ENCODE results near the gene STARD13.

The STARD13 gene

GRCh38 chr13:33287142-33287882, 1.8 kb upstream of the STARD13 start:
- Histone ChIP-seq H3K36me3 (ENCODE audit: control insufficient read depth in 1 of 2, insufficient read depth in 2 of 2, low read length in 2 of 2) (no peaks in the 10 kb centered on the region), H3K4me1 (ENCODE audit: control insufficient read depth in 1 of 2, insufficient read depth in 2 of 2, low read length in 2 of 2) (peaks cover 6 to 10% of the 10 kb centered on the region in 2 donors), H3K27me3 (ENCODE audit: control insufficient read depth in 1 of 2, insufficient read depth in 2 of 2, low read length in 2 of 2) (no peaks in the 10 kb centered on the region), H3K27ac (ENCODE audit: low read depth, low read length) (no peak overlapping the region), H3K9ac (ENCODE audit: low read depth in 1 of 2, low read length in 2 of 2) (no peak overlapping the region), H3K9me3 (ENCODE audit: control insufficient read depth in 1 of 2, low read length in 2 of 2) (no peaks in the 10 kb centered on the region), H3K4me3 (ENCODE audit: low read depth in 1 of 2, low read length in 2 of 2) (no peak overlapping the region)

GRCh38 chr13:33286128-33286527, 573 bp upstream of the STARD13 start:
- H3K9ac ChIP-seq (ENCODE audit: low read depth in 1 of 2, low read length in 2 of 2) = peak overlapping the region; percentile 68 to 93
- no peaks in the 10 kb centered on the region for H3K36me3 ChIP-seq (ENCODE audit: control insufficient read depth in 1 of 2, insufficient read depth in 2 of 2, low read length in 2 of 2)
- H3K9me3 ChIP-seq (ENCODE audit: control insufficient read depth in 1 of 2, low read length in 2 of 2) = no peaks in the 10 kb centered on the region
- H3K4me1 ChIP-seq (ENCODE audit: control insufficient read depth in 1 of 2, insufficient read depth in 2 of 2, low read length in 2 of 2) = peaks cover 6 to 10% of the 10 kb centered on the region in 2 donors
- H3K4me3 ChIP-seq (ENCODE audit: low read depth in 1 of 2, low read length in 2 of 2) = peak overlapping the region; percentile 78 to 93
- H3K27me3 ChIP-seq (ENCODE audit: control insufficient read depth in 1 of 2, insufficient read depth in 2 of 2, low read length in 2 of 2) = no peaks in the 10 kb centered on the region
- peak overlapping the region; percentile 87 for H3K27ac ChIP-seq (ENCODE audit: low read depth, low read length)

GRCh38 chr13:33284916-33285315, 639 bp downstream of the STARD13 start:
- peaks cover 6 to 12% of the 10 kb centered on the region in 2 donors for H3K4me1 ChIP-seq (ENCODE audit: control insufficient read depth in 1 of 2, insufficient read depth in 2 of 2, low read length in 2 of 2)
- H3K27me3 ChIP-seq (ENCODE audit: control insufficient read depth in 1 of 2, insufficient read depth in 2 of 2, low read length in 2 of 2) = no peaks in the 10 kb centered on the region
- H3K36me3 ChIP-seq (ENCODE audit: control insufficient read depth in 1 of 2, insufficient read depth in 2 of 2, low read length in 2 of 2) = no peaks in the 10 kb centered on the region
- peak overlapping the region; percentile 87 for H3K27ac ChIP-seq (ENCODE audit: low read depth, low read length)
- H3K4me3 ChIP-seq (ENCODE audit: low read depth in 1 of 2, low read length in 2 of 2) = peak overlapping the region; percentile 78 to 93
- peak overlapping the region; percentile 68 to 93 for H3K9ac ChIP-seq (ENCODE audit: low read depth in 1 of 2, low read length in 2 of 2)
- no peaks in the 10 kb centered on the region for H3K9me3 ChIP-seq (ENCODE audit: control insufficient read depth in 1 of 2, low read length in 2 of 2)

GRCh38 chr13:33284031-33284430, 1.5 kb downstream of the STARD13 start:
- H3K4me3 ChIP-seq (ENCODE audit: low read depth in 1 of 2, low read length in 2 of 2) = peak overlapping the region; percentile 24 to 78
- no peaks in the 10 kb centered on the region for H3K9me3 ChIP-seq (ENCODE audit: control insufficient read depth in 1 of 2, low read length in 2 of 2)
- H3K36me3 ChIP-seq (ENCODE audit: control insufficient read depth in 1 of 2, insufficient read depth in 2 of 2, low read length in 2 of 2) = no peaks in the 10 kb centered on the region
- H3K27ac ChIP-seq (ENCODE audit: low read depth, low read length) = no peak overlapping the region
- no peaks in the 10 kb centered on the region for H3K27me3 ChIP-seq (ENCODE audit: control insufficient read depth in 1 of 2, insufficient read depth in 2 of 2, low read length in 2 of 2)
- no peak overlapping the region for H3K9ac ChIP-seq (ENCODE audit: low read depth in 1 of 2, low read length in 2 of 2)
- peaks cover 6 to 18% of the 10 kb centered on the region in 2 donors for H3K4me1 ChIP-seq (ENCODE audit: control insufficient read depth in 1 of 2, insufficient read depth in 2 of 2, low read length in 2 of 2)

GRCh38 chr13:33283195-33283911, 2.2 kb downstream of the STARD13 start:
- Histone ChIP-seq H3K4me1 (ENCODE audit: control insufficient read depth in 1 of 2, insufficient read depth in 2 of 2, low read length in 2 of 2) (peaks cover 6 to 18% of the 10 kb centered on the region in 2 donors), H3K4me3 (ENCODE audit: low read depth in 1 of 2, low read length in 2 of 2) (no peak overlapping the region), H3K27ac (ENCODE audit: low read depth, low read length) (no peak overlapping the region), H3K9ac (ENCODE audit: low read depth in 1 of 2, low read length in 2 of 2) (no peak overlapping the region), H3K27me3 (ENCODE audit: control insufficient read depth in 1 of 2, insufficient read depth in 2 of 2, low read length in 2 of 2) (no peaks in the 10 kb centered on the region), H3K9me3 (ENCODE audit: control insufficient read depth in 1 of 2, low read length in 2 of 2) (no peaks in the 10 kb centered on the region), H3K36me3 (ENCODE audit: control insufficient read depth in 1 of 2, insufficient read depth in 2 of 2, low read length in 2 of 2) (no peaks in the 10 kb centered on the region)

- Histone ChIP-seq H3K27ac (ENCODE audit: low read depth, low read length) (no peak overlapping the region), H3K36me3 (ENCODE audit: control insufficient read depth in 1 of 2, insufficient read depth in 2 of 2, low read length in 2 of 2) (no peaks in the 10 kb centered on the region), H3K9me3 (ENCODE audit: control insufficient read depth in 1 of 2, low read length in 2 of 2) (no peaks in the 10 kb centered on the region), H3K9ac (ENCODE audit: low read depth in 1 of 2, low read length in 2 of 2) (no peak overlapping the region), H3K4me3 (ENCODE audit: low read depth in 1 of 2, low read length in 2 of 2) (no peak overlapping the region), H3K4me1 (ENCODE audit: control insufficient read depth in 1 of 2, insufficient read depth in 2 of 2, low read length in 2 of 2) (peaks cover 6 to 18% of the 10 kb centered on the region in 2 donors), H3K27me3 (ENCODE audit: control insufficient read depth in 1 of 2, insufficient read depth in 2 of 2, low read length in 2 of 2) (no peaks in the 10 kb centered on the region)
These were observed 3.5 kb downstream of the STARD13 start for GRCh38 chr13:33281951-33282595.

GRCh38 chr13:33280923-33281322, 4.6 kb downstream of the STARD13 start:
- H3K27me3 ChIP-seq (ENCODE audit: control insufficient read depth in 1 of 2, insufficient read depth in 2 of 2, low read length in 2 of 2) = no peaks in the 10 kb centered on the region
- no peak overlapping the region for H3K27ac ChIP-seq (ENCODE audit: low read depth, low read length)
- H3K4me1 ChIP-seq (ENCODE audit: control insufficient read depth in 1 of 2, insufficient read depth in 2 of 2, low read length in 2 of 2) = peaks cover 0 to 14% of the 10 kb centered on the region in 2 donors

GRCh38 chr13:33280279-33280905, 5.2 kb downstream of the STARD13 start:
- Histone ChIP-seq H3K9me3 (ENCODE audit: control insufficient read depth in 1 of 2, low read length in 2 of 2) (no peaks in the 10 kb centered on the region), H3K9ac (ENCODE audit: low read depth in 1 of 2, low read length in 2 of 2) (no peak overlapping the region), H3K36me3 (ENCODE audit: control insufficient read depth in 1 of 2, insufficient read depth in 2 of 2, low read length in 2 of 2) (no peaks in the 10 kb centered on the region), H3K4me3 (ENCODE audit: low read depth in 1 of 2, low read length in 2 of 2) (no peak overlapping the region), H3K27ac (ENCODE audit: low read depth, low read length) (no peak overlapping the region), H3K27me3 (ENCODE audit: control insufficient read depth in 1 of 2, insufficient read depth in 2 of 2, low read length in 2 of 2) (no peaks in the 10 kb centered on the region), H3K4me1 (ENCODE audit: control insufficient read depth in 1 of 2, insufficient read depth in 2 of 2, low read length in 2 of 2) (peaks cover 0 to 14% of the 10 kb centered on the region in 2 donors)

More at GRCh38 chr13:33280923-33281322, 4.6 kb downstream of the STARD13 start:
- H3K9me3 ChIP-seq (ENCODE audit: control insufficient read depth in 1 of 2, low read length in 2 of 2) = no peaks in the 10 kb centered on the region
- H3K36me3 ChIP-seq (ENCODE audit: control insufficient read depth in 1 of 2, insufficient read depth in 2 of 2, low read length in 2 of 2) = no peaks in the 10 kb centered on the region
- H3K4me3 ChIP-seq (ENCODE audit: low read depth in 1 of 2, low read length in 2 of 2) = no peak overlapping the region
- H3K9ac ChIP-seq (ENCODE audit: low read depth in 1 of 2, low read length in 2 of 2) = no peak overlapping the region

GRCh38 chr13:33279414-33280278, 5.9 kb downstream of the STARD13 start:
- Histone ChIP-seq H3K4me1 (ENCODE audit: control insufficient read depth in 1 of 2, insufficient read depth in 2 of 2, low read length in 2 of 2) (peaks cover 0 to 14% of the 10 kb centered on the region in 2 donors), H3K9me3 (ENCODE audit: control insufficient read depth in 1 of 2, low read length in 2 of 2) (no peaks in the 10 kb centered on the region), H3K27ac (ENCODE audit: low read depth, low read length) (no peak overlapping the region), H3K4me3 (ENCODE audit: low read depth in 1 of 2, low read length in 2 of 2) (no peak overlapping the region), H3K36me3 (ENCODE audit: control insufficient read depth in 1 of 2, insufficient read depth in 2 of 2, low read length in 2 of 2) (no peaks in the 10 kb centered on the region), H3K9ac (ENCODE audit: low read depth in 1 of 2, low read length in 2 of 2) (no peak overlapping the region), H3K27me3 (ENCODE audit: control insufficient read depth in 1 of 2, insufficient read depth in 2 of 2, low read length in 2 of 2) (no peaks in the 10 kb centered on the region)
